Left forelimb (tissue), 1 donor: Measurements from ENCODE around the gene DBR1.
"Not testable (repeated sequence)": the region's sequence is repeated elsewhere in the genome, so short reads cannot be mapped to it uniquely, and the experiment has no call there.

Experiments
- DNase-seq: peaks from one replicate; pipeline ENCODE4 v3.0.0-alpha.2; 2018; ENCODE audit warnings: low spot score

The DBR1 gene

DNA sequence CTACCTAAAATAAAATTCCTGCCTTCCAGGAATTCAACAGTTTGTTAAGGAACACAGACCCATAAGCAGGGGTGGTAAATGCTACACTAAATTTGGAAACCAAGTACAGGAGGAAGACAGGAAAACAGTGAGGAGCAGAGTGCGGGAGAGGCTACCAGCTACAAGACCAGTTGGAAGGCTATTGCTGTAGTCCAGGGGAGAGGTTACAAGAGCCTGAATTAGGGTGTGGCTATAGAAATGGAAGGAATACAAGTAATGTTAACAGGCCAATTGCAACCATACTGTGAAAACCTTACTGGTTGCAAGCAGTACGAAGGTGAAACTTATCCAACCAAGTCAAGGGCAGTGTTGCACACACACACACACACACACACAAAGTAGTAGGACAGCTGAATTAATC lies 11.5 kb upstream of the DBR1 start:
- no peak for DNase-seq

DNA sequence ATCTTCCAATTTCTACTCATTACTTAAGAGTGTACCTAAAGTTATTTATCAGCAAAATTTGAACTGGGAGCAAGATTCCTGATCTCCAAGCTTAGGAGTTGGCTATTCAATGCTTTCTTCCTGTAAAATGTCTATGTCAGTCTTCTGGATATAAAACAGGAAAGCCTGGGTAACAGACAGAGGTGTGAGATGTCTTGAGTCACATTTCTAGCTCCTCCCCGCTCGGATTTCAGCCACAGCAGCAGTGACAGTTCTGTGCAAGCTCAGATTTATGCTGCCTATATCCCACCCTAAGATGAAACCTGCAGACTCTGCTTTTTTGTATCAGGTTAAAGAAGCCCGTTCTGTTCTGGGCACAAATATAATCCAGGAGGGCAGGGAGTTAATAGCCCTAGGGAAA lies 10.3 kb upstream of the DBR1 start:
- no peak for DNase-seq

DNA sequence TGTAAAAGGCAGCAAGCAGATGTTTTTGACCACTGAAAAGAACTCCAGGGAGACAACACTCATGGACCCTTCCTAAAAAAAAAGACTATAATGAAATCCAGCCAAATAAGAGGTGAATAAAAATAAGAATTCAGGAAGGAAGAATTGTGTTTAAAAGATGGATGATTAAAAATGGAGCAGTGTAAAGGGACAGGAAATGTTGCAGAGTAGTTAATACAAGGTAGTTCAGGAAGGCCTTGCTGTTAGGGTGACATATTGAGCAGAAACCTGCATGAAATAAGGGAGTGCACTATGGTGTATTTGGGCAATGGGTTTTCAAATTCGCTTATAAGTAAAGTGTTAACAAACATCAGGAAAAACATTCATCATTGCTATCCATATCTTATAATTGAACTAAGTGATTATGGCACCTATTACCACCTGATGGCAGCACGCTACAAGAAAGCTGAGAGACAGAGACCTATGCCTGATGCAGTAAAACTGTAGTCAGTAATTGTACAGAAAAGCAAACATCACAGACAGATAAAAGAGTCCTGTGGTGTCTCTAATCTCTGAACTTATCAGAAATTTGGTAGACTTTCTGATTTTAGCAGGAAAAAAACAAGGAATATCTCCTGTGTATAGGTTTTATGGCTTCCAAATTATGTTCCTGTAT lies 5.8 kb upstream of the DBR1 start:
- DNase-seq = no peak

DNA sequence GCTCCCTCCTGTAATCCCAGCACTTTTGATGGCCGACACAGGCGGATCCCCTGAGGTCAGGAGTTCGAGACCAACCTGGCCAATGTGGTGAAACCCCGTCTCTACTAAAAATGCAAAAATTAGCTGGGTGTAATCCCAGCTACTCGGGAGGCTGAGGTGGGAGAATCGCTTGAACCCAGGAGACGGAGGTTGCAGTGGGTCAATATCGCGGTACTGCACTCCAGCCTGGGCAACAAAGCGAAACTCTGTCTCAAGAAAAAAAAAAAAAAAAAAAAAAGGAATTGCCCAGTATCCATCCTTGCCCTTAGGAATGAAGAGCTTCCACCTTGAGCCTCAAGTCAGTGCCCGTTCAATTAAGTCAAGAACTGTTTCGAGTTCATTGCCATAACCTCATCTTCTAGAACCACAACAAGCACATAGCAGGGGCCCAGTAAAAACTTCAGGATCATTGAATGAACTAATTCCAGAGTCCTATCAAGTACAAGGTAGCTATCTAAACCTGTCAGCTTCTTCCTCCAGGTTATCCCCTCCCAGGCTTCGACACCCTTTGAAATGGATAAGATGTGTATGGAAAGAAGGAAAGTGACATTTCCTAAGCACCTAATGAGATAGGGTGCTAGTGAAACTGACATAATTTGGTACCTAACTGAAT lies 826 bp downstream of the DBR1 start:
- no peak for DNase-seq

DNA sequence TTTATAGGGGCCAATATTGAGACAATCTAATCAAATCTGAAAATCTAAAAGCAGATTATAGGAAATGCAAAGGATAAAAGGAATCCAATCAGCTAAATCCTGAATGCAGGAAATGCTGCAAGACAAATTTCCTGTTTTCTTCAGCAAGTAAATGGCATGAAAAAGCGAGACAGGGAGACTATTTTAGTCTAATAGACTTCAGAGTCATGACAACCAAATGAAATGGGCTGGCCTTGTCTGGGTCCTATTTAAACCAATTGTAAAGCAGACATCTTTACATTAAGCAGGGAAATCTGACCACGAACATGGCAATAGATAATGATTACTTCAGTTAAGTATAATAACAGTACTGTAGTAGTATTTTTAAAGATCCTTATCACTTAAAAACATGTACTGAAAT lies 2.1 kb downstream of the DBR1 start:
- DNase-seq = no peak

DNA sequence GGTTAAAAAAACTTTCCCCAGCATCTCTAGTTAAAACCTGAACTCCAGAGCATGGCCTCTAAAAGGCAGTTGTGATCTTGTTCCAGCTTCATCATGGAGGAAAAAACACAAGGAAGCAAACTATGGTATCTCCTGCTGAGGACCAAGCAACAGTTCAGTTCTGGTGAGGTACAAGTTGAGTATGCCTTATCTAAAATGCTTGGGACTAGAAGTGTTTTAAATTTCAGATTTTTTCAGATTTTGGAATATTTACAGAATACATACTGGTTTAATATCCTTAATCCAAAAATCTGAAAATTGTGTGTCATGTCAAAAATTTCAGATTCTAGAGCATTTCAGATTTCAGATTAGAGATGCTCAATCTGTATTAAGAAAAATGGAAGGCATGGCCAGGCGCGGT lies 9.7 kb downstream of the DBR1 start:
- DNase-seq = no peak

DNA sequence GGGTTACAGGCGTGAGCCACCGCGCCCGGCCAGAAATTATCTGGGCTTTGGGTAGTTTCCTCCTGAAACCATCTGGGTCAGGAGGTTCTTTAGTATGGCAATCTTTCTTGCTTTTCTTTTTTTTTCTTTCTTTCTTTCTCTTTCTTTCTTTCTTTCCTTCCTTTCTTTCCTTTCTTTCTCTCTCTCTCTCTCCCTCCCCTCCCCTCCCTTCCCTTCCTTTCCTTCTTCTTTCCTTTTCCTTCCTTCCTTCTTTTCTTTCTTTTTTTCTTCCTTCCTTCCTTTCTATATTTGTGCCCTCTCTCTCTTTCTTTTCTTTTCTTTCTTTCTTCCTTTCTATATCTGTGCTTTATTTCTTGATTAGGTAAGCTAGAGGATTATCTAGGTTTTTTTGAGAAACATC lies 17.0 kb downstream of the DBR1 start:
- DNase-seq = no peak

DNA sequence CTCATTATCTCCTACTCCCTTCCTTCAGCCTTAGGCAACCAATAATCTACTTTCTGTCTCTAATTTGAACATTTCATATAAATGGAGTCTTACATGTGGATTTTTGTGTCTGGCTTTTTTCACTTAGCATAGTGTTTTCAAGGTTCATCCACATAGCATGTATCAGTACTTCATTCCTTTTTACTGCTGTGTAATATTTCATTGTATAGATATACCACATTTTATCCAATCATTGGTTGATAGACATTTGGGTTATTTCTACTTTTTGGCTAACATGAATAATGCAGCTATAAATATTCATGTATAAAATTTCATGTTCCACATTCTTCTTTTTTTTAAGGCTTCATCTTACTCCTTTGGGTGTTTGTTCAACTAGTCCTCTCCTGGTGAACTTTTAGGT lies 20.2 kb downstream of the DBR1 start:
- no peak for DNase-seq

DNA sequence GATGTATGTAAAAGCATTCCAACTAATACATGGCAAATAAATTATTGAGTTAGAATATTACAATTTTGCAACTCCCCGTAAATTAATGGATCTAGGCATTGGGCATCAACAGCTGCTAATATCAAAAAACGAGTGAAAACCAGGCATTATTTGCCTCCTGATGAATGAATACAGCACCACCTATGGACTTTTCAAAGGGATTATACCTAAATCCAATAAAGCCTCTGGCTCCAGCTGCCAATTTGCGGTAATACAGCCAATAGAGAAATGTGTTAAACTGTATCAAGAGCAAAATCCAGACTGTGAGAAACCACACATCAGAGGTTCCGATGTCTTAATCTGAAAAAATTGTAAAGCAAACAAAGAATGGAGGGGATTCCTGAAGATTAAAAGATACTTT lies 26.2 kb downstream of the DBR1 start:
- DNase-seq = no peak

DNA sequence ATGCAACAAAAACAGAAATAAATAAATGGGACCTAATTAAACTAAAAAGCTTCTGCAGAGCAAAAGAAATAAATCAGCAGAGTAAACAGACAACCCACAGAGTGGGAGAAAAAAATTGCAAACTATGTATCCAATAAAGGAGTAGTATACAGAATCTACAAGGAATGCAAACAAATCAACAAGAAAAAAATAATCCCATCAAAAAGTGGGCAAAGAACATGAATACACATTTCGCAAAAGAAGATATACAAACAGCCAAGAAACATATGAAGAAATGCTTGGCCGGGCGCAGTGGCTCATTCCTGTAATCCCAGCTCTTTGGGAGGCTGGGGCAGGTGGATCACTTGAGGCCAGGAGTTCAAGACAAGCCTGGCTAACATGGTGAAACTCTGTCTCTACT lies 32.5 kb downstream of the DBR1 start:
- DNase-seq = not testable (repeated sequence)

DNA sequence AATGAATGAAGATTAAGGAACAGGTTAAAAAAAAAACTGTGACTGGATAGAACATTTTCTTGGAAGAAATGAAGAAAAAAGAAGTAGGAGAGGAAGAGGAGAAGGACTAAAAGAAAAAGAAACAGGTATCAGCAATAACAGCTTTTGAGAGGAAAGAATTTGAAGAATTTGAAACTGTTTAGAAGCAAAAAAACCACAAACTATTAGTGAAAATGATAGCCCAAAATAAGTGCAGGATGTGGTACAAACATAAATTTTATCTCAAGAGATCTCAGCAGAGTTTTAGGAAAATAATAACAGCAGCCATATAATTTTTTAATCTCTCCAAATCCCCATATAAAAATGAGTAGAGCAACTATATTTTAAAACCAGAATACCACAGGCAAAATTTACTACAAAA lies 33.8 kb downstream of the DBR1 start:
- DNase-seq = no peak

DNA sequence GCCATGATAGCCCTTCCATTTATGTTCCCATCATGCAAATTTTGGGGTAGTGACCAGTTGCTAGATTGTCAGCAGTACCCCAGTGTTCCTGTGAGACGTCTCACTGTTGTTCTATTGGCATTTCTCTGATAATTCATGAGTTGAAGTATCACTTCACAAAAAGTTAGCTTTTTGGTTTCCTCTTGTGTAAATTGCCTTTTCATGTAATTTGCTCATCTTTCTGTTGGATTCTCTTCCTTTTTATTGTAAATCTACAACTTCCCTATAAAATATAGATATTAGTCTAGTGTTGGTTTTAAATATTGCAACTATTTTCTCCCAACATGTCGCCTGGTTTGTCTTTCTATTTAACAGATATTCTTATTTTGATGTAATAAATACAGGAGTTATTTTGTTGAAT lies 35.0 kb downstream of the DBR1 start:
- no peak for DNase-seq

DNA sequence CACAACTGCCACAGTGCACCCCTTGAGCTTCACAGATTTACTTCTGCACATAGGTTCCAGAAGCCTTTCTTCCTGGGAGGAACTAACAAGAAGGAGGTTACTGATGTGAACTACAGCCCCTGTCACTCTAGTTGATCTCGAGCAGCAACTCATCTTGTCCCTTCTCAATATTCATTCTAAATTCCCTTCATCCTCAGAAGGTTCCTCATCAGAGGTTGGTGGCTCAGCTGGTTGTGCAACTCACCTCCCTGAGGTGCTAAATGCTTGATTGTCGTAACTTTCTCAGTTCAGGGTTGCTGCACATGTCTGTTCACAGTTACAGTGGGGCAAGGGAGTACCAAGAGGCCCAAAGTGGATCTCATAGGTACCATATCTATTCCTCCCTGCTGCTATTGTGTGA lies 36.9 kb downstream of the DBR1 start:
- no peak for DNase-seq

DNA sequence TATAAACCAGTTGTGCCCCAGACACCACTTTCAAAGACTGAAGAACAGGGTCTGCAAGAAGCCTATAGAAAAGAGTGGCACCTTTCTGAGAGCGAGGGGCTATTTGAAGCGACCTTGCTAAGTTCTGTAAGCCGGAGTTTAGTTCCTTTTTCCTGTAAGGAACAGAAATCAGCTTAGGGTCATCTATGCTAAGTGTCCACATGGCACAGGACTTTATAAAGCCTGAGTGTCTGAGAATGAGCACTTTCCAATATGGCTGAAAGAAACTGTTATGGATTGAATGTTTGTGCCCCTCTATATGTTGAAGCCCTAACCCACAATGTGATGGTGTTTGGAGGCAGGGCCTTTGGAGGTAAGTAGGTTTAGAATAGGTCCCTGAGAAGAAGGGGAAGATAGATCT lies 38.5 kb downstream of the DBR1 start:
- no peak for DNase-seq

DNA sequence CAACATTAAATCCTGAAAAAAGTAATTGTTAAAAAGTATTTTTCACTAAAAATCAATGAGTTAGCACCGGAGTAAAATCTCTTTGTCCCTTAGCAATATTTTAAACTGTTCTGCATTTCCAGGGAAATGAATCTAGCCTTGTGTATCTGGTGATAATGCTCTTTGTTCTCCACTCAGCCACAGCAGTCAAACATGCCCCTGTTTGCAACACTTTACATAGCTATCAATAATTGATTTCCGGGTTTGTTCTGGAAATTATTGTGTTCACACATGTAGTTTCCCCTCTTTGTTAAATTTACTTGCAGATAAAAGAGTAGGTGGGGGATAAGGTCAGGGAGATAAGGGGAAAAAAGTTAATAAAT lies 38.9 kb downstream of the DBR1 start:
- no peak for DNase-seq

DNA sequence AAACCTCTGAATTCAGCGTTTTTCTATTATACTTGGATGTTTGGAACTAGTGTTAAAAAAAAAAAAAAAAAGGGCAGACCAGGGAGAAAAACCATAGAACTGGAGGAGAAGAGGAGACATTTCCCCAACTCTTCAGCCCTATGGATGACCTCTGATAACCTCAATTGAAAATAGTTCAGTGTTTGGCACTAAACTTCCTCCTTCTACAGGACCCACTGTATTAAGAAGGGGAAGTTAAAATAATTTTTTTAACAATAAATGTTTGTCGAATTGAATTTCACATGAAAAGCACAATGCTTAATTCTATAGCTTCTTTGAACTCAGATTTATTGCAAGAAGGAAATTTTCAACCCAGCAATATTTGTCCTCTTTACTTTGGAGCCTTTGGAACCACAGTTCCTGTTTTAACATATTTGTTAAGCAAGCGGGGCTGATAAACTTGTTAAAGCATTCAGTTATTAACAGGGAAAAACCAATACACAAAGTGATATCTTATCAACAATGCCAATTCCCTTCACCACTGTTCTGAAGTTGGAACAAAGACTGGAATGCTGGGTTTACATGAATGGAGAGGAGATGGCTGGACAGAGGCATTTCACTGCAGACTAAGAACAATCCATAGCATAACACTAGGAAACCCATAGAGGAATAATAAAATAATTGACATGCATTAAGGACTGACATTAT lies 39.4 kb downstream of the DBR1 start:
- no peak for DNase-seq

DNA sequence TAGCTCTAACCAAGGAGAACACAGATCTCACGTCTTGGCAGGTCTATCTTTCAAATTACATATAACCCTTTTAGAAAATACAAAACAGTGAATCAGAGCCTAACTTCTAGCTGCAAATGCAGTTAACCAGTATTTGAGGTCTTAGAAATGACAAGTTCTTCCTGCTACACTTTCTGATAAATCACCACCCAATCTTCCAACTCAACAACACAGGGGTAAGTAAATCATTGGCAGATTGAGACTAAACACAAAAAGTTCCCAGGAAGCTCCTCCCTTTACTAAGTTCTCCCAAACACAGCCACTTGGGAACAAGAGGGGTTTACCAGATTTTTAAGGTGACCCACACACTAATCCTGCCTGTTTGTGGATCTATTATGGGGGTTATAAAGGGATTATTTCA lies 42.5 kb downstream of the DBR1 start, which contains the start of gene A4GNT:
A4GNT (minus strand) TSS at position 152 of the 400 bp plus-strand sequence. CDS start 1,134 bp downstream, outside the sequence.
- no peak for DNase-seq

DNA sequence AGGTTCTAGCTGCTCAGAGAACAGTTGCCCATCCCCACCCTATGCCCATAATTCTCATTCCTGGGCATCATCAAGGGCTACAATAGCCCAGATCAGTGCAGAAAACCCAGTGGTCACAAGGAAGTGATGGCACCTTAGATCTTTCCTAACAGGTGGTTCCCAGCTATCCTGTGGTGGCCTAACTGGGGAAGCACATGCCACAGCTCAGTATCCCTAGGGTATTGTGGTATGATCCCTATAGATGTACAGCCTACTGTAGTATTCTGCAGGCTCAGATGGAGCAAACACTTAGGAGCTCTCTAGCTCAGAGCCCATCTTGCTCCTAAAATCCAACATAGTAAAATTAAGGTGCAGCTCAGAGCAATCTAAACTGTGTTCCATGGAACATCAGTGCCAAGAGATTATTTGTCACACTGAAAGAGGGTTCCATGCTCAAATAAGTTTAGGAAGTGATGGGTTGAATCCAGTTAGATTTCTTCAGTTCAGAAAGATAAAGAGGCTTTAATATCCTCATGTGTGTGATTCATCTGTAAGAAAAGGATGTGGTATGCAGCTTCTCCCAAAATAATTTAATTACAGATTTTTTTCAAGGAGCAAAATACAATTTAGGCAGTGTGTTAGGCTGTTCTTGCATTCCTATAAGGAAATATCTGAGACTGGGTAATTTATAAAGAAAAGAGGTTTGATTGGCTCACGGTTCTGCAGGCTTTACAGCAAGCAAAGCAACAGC lies 46.9 kb downstream of the DBR1 start:
- no peak for DNase-seq

DNA sequence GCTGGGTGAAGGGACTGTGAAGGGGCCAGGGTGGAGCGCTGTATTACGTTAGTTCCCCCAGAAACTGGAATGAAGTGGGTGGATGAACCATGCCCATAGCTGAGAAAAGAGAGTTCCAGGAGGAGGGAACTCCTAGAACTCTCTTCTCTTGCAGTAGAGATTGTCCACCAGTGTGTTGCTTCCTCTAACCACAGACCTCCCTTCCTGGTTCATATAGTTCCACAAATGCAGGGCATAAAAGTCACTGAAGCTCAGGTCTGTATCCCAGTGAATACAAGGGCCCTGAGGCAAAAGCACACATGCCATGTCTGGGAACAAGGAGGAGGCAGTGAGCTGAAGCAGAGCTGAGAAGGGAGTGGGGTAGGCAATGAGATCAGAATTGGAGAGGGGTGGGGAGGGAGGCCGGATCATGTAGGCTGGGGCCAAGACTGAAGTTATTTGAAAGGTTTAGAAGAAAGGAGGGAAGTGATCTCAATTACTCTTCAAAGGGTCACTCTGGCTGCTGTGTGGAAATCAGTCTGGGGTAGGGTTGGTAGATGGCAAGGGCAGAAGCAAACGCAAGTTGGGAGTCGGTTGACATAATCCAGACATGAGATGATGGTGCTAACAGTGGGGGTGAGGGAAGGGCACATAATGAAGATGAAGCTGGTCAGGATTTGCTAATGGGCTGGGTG lies 49.0 kb downstream of the DBR1 start:
- DNase-seq = no peak

DNA sequence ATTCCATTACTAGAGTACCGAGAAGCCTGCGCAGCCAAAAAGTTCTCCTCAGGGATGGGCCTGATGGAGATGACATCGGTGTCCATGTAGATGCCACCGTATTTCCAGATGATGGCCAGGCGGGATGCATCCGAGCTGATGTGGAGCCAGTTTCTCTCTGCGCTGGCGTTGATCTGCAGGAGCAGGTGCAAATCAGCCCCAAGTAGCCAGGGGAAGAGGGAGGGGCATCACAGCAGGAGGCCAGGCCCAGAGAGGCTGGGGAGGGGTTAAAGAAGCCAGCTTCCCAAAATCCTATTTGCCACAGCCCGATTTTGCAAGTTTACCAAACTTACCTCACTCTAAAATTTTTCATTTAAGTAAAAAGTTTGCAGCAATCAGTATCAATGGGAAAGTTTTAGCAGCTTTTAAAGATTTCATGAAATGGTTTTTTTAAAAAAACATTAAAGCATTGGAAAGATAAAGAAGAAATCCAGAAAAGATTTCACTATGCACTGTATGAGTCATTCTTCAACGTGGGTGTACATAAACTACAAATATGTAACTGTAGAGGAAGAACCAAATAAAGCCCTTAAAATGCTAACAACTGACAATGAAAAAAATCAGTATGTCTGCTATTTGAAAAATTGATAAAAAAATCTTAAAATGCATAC lies 49.9 kb downstream of the DBR1 start:
- DNase-seq = no peak

DNA sequence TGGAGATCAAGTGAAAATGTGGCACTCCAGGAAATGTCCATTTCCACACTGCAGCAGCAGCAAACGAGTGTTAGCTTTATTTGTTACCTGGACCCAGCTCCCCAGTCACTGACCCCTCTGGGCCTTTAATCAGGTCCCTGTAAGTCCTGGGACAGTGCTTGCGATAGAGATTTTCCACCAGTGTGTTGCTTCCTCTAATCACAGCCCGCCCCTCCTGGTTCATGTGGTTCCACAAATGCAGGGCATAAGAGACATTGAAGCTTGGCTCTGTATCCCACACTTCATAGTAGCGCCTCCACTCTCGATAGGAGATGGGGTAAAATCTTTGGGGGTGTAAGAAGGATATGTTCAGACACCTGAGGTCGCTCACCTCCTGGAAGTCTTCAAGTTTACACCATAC lies 50.5 kb downstream of the DBR1 start:
- no peak for DNase-seq

DNA sequence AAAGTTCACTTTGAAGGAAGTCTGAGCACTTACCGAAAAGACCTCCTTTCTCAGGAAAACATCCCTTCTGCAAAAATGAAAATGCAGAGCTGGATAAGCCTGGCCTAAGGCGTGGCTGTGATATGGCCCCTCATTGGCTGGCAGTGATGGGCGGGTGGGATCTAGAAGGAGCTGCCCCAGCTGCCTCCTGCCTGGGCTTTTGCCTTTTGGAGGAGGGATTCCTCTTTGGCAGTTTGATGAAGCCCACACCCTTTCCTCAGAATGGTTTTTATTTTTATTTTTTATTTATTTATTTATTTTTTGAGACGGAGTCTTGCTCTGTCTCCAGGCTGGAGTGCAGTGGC lies 55.3 kb downstream of the DBR1 start:
- DNase-seq = no peak
